Fibroblast of pulmonary artery (primary cell): Measurements from ENCODE around the gene CA9.

Source experiments
- DNase-seq: peaks from one replicate; pipeline ENCODE4 v3.0.0-alpha.2; 2010; ENCODE audit warnings: low read depth
- H3K4me3 ChIP-seq: replicated peaks from 2 replicates; pipeline ENCODE4 v1.5.1; 2011; ENCODE audit warnings: low read depth, mild to moderate bottlenecking, control low read depth, low read length, moderate library complexity
- CTCF ChIP-seq: IDR thresholded peaks from 2 replicates; pipeline ENCODE4 v1.5.1; 2011; ENCODE audit warnings: mild to moderate bottlenecking, control low read depth, low read length, inconsistent platforms; ENCODE audit errors: missing control alignments

The CA9 gene

GRCh38 chr9:35680331-35681105, 6.8 kb downstream of the CA9 start:
- no peak for TF ChIP-seq CTCF
- no peak overlapping the region for H3K4me3 ChIP-seq

GRCh38 chr9:35681341-35682002, 7.7 kb downstream of the CA9 start:
- no peak for TF ChIP-seq CTCF
- DNase-seq: peak; percentile 32
- H3K4me3 ChIP-seq: no peak overlapping the region

More at GRCh38 chr9:35680331-35681105, 6.8 kb downstream of the CA9 start:
- peak; percentile 65 for DNase-seq

- TF ChIP-seq CTCF: no peak
- H3K4me3 ChIP-seq: no peak overlapping the region
- DNase-seq: no peak
Observed at GRCh38 chr9:35682051-35682450, 8.3 kb downstream of the CA9 start.

- no peak for TF ChIP-seq CTCF
- no peak overlapping the region for H3K4me3 ChIP-seq
- DNase-seq: no peak
Observed at GRCh38 chr9:35682520-35683315, 9.0 kb downstream of the CA9 start.

- no peak for DNase-seq
- no peak for TF ChIP-seq CTCF
- no peak overlapping the region for H3K4me3 ChIP-seq
Observed at GRCh38 chr9:35683323-35683722, 9.6 kb downstream of the CA9 start.

- no peak for TF ChIP-seq CTCF
- DNase-seq: no peak
- no peak overlapping the region for H3K4me3 ChIP-seq
Observed at GRCh38 chr9:35684921-35685320, 11.2 kb downstream of the CA9 start.
